HG03066 (cell line): Measurements from ENCODE around the gene DROSHA.
"Not testable (repeated sequence)": the region's sequence is repeated elsewhere in the genome, so short reads cannot be mapped to it uniquely, and the experiment has no call there.

Experiments used
- ATAC-seq: cut with Tn5 transposase; IDR thresholded peaks from one replicate; pipeline ENCODE4 v1.9.1; 2021; ENCODE audit warnings: low read depth; ENCODE audit not compliant: unreplicated experiment

DROSHA gene

DNA sequence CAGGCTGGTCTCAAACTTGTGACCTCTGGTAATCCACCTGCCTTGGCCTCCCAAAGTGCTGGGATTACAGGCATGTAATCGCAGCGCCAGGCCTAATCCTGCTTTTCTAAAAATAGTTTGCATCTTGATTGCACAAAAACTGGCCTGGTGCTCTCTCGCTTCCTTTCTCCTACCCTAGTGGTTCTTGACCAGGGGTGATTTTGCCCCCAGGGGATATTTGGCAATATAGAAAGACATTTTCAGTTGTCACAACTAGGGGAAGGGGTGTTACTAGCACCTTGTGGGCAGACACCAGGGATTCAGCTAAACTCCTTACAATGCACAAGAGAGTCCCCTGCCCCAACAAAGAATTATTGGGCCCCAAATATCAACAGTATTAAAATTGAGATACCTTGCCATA lies 139.8 kb downstream of the DROSHA start:
- ATAC-seq, result no peak

DNA sequence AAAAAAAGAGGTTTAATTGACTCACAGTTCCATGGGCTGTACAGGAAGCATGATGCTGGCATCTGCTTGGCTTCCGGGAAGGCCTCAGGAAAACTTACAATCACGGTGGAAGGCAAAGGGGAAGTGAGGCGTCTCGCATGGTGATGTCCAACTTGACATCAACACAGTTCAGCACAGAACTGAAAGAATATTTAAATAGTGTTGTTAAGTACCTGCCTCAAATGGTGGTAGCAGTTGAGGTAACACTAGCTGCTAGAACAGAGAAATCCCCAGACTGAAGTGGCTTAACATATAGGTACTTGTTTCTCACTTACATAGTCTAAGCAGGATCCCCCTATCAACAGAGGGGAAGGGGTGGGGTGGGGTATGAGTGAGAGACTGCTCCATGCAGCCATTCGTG lies 141.6 kb downstream of the DROSHA start:
- no peak for ATAC-seq

DNA sequence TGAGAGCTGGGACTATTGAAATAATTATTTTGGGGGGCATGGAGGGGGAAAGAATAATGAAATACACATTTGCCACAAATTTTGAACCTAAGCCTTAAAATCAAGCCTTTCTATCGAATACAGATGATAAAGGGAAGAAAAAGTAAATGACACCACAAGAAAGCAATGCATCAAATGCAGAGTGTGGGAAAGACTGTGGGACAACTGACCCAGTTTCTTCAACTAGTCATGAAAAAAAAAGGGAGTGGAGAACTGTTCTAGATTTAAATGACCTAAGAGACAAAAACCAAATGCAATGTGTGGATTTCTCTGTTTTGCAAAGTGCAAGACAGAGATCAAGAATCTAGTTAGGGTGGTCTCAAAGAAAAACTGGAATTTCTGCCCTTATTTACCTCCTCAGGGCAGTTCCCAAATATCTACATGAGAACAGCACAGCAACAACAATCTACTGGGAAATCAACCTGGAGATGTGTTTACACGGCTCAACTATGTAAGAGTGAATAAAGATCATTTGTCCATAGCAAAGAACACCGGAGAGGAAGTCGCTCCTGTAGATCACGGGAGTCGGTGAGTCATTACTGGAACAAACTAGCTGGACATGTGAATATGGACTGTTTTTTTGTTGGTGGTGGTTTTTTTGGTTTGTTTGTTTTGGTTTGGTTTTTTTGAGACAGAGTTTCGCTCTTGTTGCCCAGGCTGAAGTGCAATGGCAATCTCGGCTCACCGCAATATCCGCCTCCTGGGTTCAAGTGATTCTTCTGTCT lies 145.9 kb downstream of the DROSHA start:
- ATAC-seq, result no peak

DNA sequence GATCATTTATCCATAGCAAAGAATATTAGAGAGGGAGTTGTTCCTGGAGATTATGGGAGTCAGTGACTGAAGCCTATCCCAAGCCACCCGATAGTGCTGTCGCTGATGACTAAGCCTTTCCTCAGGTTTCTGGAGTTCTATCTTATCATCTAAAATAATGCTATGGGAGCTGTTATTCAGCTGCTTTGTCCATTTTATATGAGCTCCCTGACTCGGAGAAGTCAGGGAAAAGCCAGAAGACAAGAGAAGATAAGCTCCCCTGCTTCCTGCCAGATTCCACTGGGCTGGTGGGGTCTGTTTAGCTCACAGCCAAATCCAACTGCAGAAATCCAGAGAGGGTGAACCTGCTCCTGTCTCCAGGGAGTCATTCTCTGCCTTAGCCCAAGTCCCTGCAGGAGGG lies 148.2 kb downstream of the DROSHA start:
- no peak for ATAC-seq

DNA sequence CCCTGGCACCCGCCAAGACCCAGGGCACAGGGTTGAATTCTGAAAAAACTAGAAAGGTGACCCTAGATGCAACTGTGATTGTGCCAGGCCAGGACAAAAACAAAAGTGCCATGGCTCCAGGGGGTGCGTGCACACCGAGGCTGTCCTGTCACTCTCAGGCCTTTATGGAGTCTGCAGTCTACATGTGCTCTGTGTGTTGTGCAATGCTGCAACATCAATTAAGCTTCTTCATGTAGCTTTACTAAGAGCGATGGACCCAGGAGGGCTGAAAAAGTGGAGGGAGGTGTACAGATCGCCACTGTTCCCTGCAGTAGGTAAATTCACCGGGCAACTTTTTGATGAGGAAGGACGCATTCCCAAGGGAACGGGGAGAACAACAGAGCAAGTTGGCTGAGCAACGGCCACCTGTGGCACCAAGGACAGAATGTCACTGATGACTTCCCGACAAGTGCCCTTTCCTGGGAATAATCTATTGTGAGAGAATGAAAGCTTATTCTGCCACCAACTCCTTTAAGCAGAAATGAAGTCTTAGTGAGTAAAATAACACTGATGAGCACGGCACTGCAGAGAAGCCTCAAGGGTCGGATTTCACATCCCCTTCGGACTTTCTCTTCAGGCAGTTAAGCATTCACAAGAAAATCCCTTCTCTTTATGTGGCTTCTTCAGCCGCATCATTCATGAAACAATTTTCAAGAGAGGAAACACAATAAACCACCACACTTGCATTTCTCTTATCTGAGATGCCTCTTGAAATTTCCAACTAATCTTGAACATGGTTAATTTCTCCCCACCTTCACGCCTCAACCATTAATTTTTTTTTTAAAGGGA lies 149.6 kb downstream of the DROSHA start:
- ATAC-seq, result no peak

DNA sequence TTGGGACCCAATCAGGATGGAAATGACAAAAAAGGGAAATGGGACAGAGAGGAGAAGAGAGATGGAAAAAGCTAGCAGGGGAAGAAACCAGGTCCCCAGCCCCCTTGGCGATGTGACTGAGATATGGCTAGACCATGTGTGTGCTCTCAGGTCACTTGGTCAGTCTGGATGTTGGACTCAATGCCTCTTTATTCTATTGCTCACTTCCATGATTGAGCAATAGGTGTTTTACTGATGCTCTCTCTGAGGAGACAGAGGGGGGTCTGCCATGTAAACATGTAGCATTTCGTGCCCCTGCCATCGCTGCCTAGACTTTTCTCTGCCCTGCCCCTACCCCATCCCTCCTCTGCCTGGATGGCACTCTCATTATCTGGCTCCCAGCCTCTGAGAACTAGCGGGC lies 150.6 kb downstream of the DROSHA start:
- ATAC-seq, result no peak

DNA sequence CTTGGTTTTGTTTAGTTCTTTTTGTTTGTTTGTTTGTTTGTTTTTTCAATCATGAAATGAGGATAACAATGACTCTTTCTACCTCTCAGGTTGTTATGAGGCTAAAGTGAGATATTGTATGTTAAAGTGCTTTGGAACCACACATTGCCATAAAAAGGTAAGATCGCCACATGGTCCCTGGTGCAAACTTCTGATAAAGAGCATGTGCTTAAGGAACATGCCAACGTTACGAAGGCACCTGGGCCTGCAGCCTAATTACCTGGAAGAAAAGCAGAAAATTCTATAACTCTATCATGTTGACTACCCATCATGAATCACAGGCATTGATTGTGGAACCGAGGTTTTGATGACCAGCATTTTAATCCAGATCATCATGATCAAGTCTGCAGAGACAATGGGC lies 151.8 kb downstream of the DROSHA start:
- no peak for ATAC-seq

DNA sequence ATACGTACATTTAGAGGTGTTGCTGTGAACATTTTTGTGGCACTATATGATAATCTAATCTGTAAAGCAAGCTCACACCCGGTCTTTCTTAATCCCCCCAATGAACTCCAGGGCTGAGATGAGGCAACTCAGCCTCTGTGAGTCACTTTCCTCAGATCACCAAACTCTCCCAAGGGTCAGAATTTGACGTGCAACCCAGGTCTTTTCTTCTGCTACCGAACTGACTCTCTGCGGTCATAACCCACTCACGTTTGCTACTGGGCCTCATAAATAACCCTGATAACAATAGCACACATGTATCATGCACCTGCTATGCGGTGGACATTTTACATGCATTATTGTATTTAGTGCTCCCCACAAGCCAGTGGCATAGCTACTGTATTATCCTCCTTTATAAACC lies 153.1 kb downstream of the DROSHA start:
- ATAC-seq, result no peak

DNA sequence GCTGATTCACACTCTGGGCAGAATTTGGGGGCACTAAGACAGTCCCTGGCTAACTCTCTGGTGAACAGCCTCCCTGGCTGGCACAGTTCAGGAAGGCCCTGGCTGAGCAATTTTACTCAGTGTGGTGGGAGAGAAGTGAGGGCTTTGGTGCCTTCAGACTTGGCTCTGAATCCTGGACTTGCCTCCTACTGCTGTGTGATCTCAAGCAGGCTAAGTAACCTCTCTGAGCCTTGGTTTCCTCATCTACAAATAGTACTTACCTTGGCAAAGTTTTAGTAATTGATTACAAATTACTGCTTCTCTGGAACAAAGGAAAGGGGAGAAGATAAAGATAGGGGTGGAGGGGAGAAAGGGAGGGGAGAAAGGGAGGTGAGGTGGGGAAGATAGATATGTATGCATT lies 153.8 kb downstream of the DROSHA start:
- no peak for ATAC-seq

DNA sequence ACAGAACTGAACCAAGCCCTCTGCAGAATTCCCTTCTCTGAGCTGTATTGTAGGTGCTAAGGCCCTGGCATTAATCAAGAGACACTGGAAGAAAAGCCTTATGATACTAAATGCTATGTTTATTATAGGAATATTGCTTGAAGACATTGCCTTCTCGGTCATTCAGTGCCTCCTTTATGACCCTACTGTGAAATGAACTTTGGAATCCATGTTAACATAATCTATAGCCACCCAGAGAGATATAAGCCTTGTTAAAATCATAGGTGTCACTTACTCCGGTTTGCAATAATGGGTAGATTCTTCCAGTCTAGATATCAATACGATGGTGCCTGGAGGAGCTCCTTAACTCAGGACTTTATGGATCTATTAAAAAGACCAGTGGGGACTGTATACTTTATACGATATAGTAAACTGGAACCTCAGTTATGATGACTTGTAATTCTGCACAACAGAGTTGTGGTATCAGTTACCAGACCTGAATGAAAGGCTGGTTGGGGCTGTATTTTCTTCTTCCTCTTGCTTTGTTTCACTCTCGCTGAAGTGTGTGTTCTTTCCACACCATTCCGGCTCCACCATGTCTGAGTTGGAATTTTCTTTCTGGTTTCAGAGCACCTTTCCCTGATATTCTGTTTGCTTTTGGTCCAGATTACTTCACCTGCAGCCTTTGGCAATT lies 154.5 kb downstream of the DROSHA start:
- no peak for ATAC-seq

DNA sequence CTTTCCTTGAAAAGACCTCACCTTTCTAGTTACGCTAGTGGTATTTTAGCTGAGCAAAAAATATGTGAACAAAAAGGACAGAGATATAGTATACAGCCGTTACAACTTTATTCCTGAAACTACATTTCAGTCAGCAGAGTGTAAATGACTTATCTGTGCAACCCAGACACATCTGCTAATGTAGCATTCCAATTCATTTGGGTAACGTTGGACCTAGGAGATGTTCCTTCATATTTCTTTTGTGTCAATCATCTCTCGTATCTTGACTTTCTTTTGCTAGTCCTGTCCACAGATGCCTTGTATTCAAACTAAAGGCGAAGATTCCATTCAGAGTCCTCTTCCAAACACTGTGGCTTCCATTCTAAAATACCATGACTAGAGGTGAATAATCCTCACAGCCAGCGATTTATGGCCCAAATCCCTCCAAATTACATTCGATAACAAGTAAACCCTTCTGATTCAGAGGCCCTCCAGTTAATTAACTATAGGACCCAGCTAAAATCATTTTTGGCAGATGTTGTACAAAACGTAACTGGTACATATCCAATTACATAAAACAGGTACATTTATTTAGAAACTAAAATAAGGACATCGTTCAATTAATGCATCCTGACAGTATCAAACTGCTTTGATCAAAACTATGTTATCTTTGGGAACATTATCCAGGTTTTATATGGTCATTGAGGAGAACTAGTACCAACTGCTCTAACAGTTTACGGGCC lies 155.7 kb downstream of the DROSHA start:
- ATAC-seq, result no peak

DNA sequence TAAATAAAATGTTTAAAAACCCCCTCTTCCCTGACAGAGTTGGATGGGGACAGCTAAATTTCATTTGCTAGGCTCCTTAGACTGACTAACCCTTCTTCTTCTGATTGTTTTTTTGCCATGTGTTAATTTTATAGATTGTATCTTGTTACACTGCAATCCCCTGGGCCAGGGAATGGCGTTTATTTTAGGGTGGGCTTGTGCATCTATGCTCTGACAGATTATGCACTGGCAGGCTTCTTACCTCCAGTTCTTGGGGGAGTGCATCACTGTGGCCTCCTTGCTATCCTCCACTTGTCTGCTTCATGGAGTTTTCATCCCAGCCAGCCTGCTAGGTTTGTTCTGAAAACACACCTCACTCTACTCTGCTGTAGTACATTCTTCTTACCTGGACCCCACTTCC lies 159.8 kb downstream of the DROSHA start:
- no peak for ATAC-seq

DNA sequence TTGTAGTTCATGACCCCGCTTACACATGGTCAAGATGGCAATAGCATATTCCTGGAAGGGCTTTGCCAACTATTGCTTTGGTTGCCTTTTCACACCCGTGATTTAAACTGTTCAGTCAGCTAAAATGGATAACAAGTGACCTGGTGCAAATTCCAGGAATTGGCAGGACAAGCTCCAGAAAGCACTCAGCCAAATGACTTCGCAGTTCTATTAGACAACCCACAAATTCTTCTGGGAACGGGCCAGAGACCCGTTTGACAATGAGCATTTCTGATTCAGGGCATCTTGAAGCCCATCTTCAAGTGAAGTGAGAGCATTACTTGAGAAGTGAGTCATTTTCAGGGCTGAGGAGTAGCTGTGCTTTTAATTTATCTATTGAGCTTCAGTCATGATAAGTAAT lies 165.0 kb downstream of the DROSHA start:
- ATAC-seq, result no peak

DNA sequence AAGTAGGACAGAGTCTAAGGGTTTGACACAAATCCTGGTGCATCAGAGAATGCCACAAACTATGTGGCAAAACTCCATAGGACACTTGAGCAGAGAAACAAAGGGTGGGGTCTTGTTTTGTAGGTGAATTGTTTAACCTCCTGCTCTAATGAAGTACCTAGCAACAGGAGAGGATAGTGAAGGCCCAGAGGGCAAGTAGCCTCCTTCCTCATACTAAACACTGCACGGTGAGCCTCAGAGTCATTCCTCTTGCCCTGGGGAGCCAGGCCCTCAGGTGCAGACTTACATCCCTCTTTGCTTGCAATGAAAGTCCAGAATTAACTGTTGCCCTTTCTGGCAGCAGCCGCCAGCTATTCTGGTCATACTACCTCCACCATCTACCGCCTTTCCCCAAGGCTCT lies 166.1 kb downstream of the DROSHA start:
- ATAC-seq, result no peak

DNA sequence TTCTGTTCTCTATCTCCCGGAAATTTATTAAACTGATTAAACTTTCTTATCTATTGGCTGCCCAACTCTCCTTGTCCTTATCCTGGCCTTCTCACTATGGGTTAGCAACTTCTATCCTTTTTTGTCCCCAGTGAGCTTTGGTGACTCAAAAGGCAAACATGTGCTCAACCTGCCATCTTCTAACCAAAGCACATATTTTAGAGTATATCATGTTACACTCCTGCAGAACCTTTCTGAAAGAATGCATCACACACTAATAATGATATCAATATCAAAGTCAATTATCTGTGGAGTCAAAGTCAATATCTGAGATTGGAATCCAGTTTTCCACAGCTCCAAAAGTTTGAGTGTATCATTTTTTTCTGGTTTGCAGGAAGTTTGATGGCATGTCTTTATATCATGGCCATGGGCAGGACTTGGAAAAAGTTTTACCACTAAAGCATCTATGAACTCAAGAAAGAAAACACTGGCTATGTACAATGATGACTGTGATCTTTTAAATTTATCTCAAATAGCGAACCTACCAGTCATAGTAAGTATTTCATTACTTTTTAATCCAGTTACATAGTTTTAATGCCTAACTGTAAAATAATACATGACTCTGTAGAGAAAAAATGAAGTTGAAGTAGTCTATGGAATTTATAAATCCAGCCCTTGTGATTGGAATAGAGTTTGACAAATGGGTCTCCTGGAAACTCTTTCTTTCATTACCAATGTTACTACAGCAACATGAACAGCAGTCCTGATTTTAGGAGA lies 166.8 kb downstream of the DROSHA start:
- no peak for ATAC-seq

DNA sequence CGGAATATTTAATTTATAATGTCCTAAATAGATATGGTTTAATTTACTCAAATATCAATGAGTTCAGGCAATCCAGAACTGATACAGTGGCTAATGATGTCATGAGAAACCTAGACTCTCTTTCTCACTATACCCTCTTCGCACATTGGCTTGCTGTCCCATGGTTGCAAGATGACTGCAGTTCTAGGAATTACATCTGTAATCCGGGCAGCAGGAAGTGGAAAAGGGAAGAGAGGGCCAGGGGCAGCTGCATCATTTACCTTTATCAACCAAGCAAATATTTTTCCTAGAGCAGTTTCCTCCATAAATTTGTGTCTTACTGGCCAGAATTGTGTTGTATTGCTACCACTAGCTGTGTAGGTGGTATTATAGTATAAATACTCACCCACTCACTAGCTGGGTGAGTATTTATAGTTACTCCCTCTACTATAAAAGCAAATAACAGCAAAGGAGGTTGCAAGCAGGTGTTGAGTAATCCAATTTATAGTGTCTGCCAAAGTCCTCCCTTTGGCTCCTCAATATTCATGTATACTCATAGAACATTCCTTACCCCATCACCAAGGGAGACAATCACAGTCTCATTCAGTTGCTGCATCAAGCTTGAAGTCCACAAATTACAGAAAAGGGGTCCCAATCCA lies 168.8 kb downstream of the DROSHA start:
- ATAC-seq, result no peak

DNA sequence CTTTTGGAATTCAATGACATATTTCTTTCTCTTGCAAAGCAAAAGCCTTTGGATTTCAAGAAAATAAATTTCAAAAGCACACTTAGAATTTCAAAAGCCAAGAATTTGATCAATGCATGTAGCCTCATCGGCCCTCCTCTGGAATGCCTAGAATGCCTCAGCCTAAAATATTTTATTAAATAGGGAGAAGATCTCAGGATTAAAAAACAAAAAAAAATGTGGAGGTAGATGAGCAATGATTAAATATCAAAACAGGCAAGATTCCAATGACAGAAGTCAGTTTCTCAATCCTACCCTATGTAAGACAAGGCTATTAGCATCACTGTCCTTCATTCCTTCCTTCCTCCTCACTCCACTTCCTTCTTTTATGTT lies 169.4 kb downstream of the DROSHA start:
- no peak for ATAC-seq

DNA sequence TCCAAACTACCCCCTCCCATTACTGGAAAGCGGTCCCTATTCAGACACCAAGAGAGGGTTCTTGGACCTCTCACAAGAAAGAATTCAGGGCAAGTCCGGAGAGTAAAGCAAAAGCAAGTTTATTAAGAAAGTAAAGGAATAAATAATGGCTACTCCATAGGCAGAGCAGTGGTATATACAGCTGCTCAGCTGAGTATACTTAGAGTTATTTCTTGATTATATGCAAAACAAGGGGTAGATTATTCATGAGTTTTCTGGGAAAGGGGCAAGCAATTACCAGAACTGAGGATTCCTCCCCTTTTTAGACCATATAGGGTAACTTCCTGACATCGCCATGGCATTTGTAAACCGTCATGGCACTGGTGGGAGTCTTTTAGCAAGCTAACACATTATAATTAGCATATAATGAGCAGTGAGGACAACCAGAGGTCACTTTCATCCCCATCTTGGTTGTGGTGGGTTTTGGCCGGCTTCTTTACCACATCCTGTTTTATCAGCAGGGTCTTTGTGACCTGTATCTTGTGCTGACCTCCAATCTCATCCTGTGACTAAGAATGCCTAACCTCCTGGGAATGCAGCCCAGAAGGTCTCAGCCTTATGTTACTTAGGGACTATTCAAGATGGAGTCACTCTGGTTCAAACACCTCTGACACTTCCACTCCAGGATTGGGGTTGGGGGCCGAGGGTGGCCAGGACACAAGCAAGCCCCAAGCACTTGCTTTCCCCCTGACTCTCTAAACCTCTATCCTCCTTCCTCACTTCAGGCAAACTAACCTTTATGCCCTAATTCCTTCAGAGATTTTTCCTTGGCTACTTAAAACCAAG lies 170.0 kb downstream of the DROSHA start:
- ATAC-seq, result not testable (repeated sequence)

DNA sequence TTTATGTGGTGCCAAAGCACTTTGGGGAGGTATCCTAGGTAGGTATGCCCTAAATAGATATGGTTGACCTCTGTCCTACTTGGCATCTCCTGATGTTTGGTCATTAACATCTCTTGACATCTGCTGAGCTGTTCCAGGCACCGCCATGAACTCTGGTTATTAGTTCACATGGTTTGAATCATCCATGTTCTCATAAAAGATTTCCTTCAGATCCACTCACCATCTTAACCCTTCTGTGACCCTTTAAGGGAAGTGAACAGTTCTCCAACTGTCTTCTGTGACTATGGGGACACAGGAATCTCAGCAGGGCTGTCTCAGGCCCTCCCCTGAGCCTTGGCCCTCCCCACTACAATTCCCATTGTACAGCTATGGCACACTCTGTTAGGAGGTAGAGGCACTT lies 170.7 kb downstream of the DROSHA start:
- ATAC-seq, result no peak
